HUDEP-2 (cell line): Measurements from ENCODE around the gene HAP1.
"Not testable (repeated sequence)": the region's sequence is repeated elsewhere in the genome, so short reads cannot be mapped to it uniquely, and the experiment has no call there.

Experiments
- DNase-seq, 76 experiments: peaks; one replicate each; lab custom pipeline; 2025; ENCODE audit not compliant: unreplicated experiment in 76 of 76; lab: John Stamatoyannopoulos, UW

HAP1 gene

DNA sequence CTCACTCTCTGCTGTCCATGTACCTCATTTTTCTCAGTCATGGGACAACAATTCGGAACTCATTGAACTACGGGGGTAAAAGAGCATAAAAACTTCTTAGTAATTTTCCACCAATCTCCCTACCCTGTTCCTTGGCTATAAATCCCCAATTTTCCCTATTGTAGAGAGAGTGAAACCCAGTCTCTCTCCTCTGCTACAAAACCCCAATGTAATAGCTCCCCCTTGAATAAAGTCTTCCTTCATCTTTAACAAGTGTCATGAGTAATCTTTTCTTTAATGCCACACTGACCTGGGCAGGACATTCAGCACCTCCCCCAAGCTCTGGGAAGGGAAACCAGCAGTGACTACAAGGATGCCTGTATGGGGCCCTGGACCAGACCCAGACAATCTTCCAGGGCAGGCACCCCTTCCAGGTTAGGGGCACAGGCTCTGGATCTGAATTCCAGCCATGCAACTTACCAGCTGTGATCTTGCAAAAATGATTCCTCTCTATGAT is 56.0 kb downstream of the HAP1 start:
- DNase-seq = peak in 17 of 76 experiments; percentile 4 to 78 (median 45)

DNA sequence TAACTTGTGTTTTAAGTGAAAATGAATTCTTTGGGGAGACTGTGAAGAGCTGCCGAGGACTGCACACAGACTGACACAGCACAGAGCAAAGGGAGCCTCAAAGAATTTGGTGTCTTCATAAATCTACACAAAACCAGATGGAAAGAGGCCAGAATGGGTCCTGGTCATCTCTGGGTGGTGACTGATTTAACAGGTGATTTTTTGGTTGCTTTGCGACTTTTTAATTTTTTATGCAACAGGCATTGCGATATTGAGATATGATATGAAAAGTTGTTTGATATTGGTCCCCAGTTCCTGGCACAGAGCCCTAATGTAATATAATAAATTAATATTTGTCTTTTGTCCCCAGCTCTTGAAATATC is 58.4 kb downstream of the HAP1 start:
- DNase-seq = no peak

DNA sequence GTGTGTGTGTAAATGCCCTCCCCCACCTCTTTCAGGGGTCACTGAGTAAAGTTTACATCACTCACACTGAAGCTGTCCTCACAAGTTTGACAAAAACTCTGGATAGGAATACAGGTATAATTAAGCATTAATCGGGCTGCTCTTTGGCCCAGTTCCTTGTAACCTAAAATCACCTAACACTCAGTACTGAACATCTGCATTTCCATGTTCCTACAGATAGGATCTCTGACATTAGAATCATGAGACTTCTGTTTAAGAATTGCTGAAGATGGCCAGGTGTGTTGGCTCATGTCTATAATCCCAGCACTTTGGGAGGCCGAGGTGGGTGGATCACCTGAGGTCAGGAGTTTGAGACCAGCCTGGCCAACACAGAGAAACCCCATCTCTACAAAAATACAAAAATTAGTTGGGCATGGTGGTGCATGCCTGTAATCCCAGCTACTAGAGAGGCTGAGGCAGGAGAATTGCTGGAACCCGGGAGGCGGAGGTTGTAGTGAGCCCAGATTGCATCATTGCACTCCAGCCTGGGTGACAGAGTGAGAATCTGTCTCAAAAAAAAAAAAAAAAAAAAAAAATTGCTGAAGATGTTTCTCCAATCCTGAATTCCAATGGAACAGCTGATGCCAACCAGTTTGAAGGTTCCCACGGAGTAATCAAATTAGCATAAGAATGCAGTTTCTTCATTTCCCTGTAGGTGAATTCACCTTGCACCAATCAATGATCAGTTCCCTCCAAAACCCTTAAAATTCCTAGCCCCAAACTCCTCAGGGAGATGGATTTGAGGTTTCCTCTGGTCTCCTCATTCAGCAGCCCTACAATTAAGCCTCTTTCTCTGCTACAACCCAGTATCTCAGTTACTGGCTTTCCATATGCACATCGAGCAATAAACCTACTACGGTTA is 59.0 kb downstream of the HAP1 start:
- not testable (repeated sequence) for DNase-seq
